ENCODE measurements around the gene NCAPD3. TPM values are rescaled to one million over a fixed set of nuclear protein-coding genes. Genes with fewer than 3 reads are reported as not detected.

Gene NCAPD3
- total RNA-seq, 2 experiments from 2014 or later, result 98.4 to 102 TPM

- H3K4me1 Mint-ChIP-seq (ENCODE audit: low read depth), result peaks cover 65% of the 10 kb centered on the region
- H3K9me3 Mint-ChIP-seq, result no peaks in the 10 kb centered on the region
- POLR2A ChIA-PET, result interaction anchor here (0.7 to 1.5 kb wide), 4 partner anchors 19 to 49 kb away, joined by 3 to 4 read pairs (median 3); partner anchors contain the start of gene GLB1L3
- CTCF ChIA-PET, result interaction anchor here (0.8 to 1.8 kb wide), 5 partner anchors 15 to 33 kb away, joined by 3 to 8 read pairs (median 3); no protein-coding TSS in a partner anchor
- intact Hi-C loops (cut with micrococcal nuclease), result loop anchor here (10.0 kb wide), 1 partner anchor 284 kb away; no protein-coding TSS in a partner anchor
- H3K27me3 Mint-ChIP-seq, result no peaks in the 10 kb centered on the region
- no peak for TF ChIP-seq CTCF (IDR thresholded peaks at IDR 0.05)
- ATAC-seq, result no peak
- no peak overlapping the region for H3K4me3 Mint-ChIP-seq
- DNase-seq, result no peak
- peaks cover 3% of the 10 kb centered on the region for H3K36me3 Mint-ChIP-seq (ENCODE audit: low read depth)
- H3K27ac Mint-ChIP-seq, result no peak overlapping the region
Observed at GRCh38 chr11:134229126-134229790, 5.5 kb upstream of the NCAPD3 start.

GRCh38 chr11:134228625-134229024 lies 4.9 kb upstream of the NCAPD3 start:
- H3K4me1 Mint-ChIP-seq (ENCODE audit: low read depth), result peaks cover 65% of the 10 kb centered on the region
- H3K9me3 Mint-ChIP-seq, result no peaks in the 10 kb centered on the region
- ATAC-seq (peak; percentile 13), DNase-seq (peak; percentile 77)
- ChIA-PET CTCF (interaction anchor here (0.8 to 1.8 kb wide), 4 partner anchors 16 to 33 kb away, joined by 3 to 8 read pairs (median 4); no protein-coding TSS in a partner anchor), POLR2A (interaction anchor here (0.7 to 1.5 kb wide), 4 partner anchors 20 to 50 kb away, joined by 3 to 4 read pairs (median 3); partner anchors contain the start of gene GLB1L3)
- peaks cover 3% of the 10 kb centered on the region for H3K36me3 Mint-ChIP-seq (ENCODE audit: low read depth)
- no peaks in the 10 kb centered on the region for H3K27me3 Mint-ChIP-seq
- no peak for TF ChIP-seq CTCF (IDR thresholded peaks at IDR 0.05)
- no peak overlapping the region for H3K27ac Mint-ChIP-seq
- intact Hi-C loops (cut with micrococcal nuclease), result loop anchor here (10.0 kb wide), 1 partner anchor 284 kb away; no protein-coding TSS in a partner anchor
- no peak overlapping the region for H3K4me3 Mint-ChIP-seq

- peaks cover 17% of the 10 kb centered on the region for H3K36me3 Mint-ChIP-seq (ENCODE audit: low read depth)
- intact Hi-C loops (cut with micrococcal nuclease), result loop anchor here (10.0 kb wide), 1 partner anchor 282 kb away; no protein-coding TSS in a partner anchor
- no peaks in the 10 kb centered on the region for H3K9me3 Mint-ChIP-seq
- H3K4me3 Mint-ChIP-seq, result peak overlapping the region; percentile 95
- no peak overlapping the region for H3K27ac Mint-ChIP-seq
- CTCF ChIA-PET, result interaction anchor here (1.2 to 3.6 kb wide), 3 partner anchors 7 to 19 kb away, joined by 4 to 18 read pairs (median 11); no protein-coding TSS in a partner anchor
- no peak for TF ChIP-seq CTCF (IDR thresholded peaks at IDR 0.05)
- H3K27me3 Mint-ChIP-seq, result no peaks in the 10 kb centered on the region
- DNase-seq, result no peak
- peaks cover 65% of the 10 kb centered on the region for H3K4me1 Mint-ChIP-seq (ENCODE audit: low read depth)
- POLR2A ChIA-PET, result interaction anchor here (2.5 to 5.3 kb wide), 2 partner anchors 12 to 50 kb away, joined by 13 to 28 read pairs; partner anchors contain the start of gene GLB1L3
- no peak for ATAC-seq
Observed at GRCh38 chr11:134226806-134227325, 3.1 kb upstream of the NCAPD3 start.

- Mint-ChIP-seq H3K4me3 (peak overlapping the region; percentile 95), H3K9me3 (no peaks in the 10 kb centered on the region), H3K27ac (peak overlapping the region; percentile 89), H3K4me1 (ENCODE audit: low read depth) (peaks cover 65% of the 10 kb centered on the region), H3K36me3 (ENCODE audit: low read depth) (peaks cover 26% of the 10 kb centered on the region), H3K27me3 (no peaks in the 10 kb centered on the region)
- no peak for TF ChIP-seq CTCF (IDR thresholded peaks at IDR 0.05)
- ChIA-PET CTCF (interaction anchor here (0.7 to 3.6 kb wide), 9 partner anchors 9 to 297 kb away, joined by 3 to 18 read pairs (median 5); partner anchors contain the start of genes ACAD8, GLB1L3 and THYN1), POLR2A (interaction anchor here (0.6 to 5.3 kb wide), 19 partner anchors 10 to 269 kb away, joined by 3 to 28 read pairs (median 4); partner anchors contain the start of genes ACAD8, GLB1L3 and THYN1)
- intact Hi-C loops (cut with micrococcal nuclease), result loop anchor here (10.0 kb wide), 1 partner anchor 280 kb away; no protein-coding TSS in a partner anchor
- ATAC-seq (peak; percentile 43), DNase-seq (peak; percentile 86)
Observed at GRCh38 chr11:134224710-134225664, 1.2 kb upstream of the NCAPD3 start.
